DND-41 (cell line): Measurements from ENCODE around the gene RPS26.
A peak's percentile ranks its signal among the peaks of the same experiment; 100 is the strongest.

Source experiments
- CTCF ChIP-seq: IDR thresholded peaks from 2 replicates; pipeline ENCODE4 v1.5.1; 2012; ENCODE audit warnings: borderline replicate concordance, low read length, moderate library complexity, mild to moderate bottlenecking; ENCODE audit not compliant: poor library complexity, severe bottlenecking; ENCODE audit errors: extremely low read depth
- EZH2 ChIP-seq: IDR thresholded peaks from 3 replicates; pipeline ENCODE4 v1.6.1; 2012; ENCODE audit warnings: borderline replicate concordance, low read depth, mild to moderate bottlenecking, moderate library complexity, low read length, inconsistent platforms; ENCODE audit not compliant: severe bottlenecking

GRCh38 chr12:56041552-56042429, at the start of gene RPS26:
- TF ChIP-seq CTCF (peak; percentile 73), EZH2 (no peak)
